Gastrocnemius medialis (tissue), 4 donors: Measurements from ENCODE around the gene UROC1. TPM values are rescaled to one million over a fixed set of nuclear protein-coding genes. Genes with fewer than 3 reads are reported as not detected.
A peak's percentile ranks its signal among the peaks of the same experiment; 100 is the strongest.

Experiments used
- ATAC-seq, 2 donors: fragments of 150-250 bp; one replicate each; pipeline ENCODE4 v1.9.1; 2016
- DNase-seq, 2 donors: peaks; one replicate each; pipeline ENCODE4 v3.0.0-alpha.2; 2019
- H3K27ac ChIP-seq, 4 donors: fragments of 200-600 bp; sonication (generic); 1 replicate in 1 of 4; 2 replicates in 3 of 4; pipeline ENCODE4 v1.5.1; 2016 to 2018; ENCODE audit warnings: mild to moderate bottlenecking in 2 of 4, moderate library complexity in 1 of 4
- H3K27me3 ChIP-seq, 3 donors: fragments of 200-600 bp; sonication (generic) in 2 of 3; 1 replicate in 1 of 3; 2 replicates in 2 of 3; pipeline versions ENCODE4 v1.5.1 to v1.6.0; 2016 to 2019; ENCODE audit warnings: mild to moderate bottlenecking in 1 of 3, moderate library complexity in 1 of 3
- H3K36me3 ChIP-seq, 2 donors: fragments of 200-600 bp; sonication (generic) in 1 of 2; one replicate each; pipeline ENCODE4 v1.5.1; 2017 to 2018
- H3K4me1 ChIP-seq, 2 donors: fragments of 200-600 bp; sonication (generic) in 1 of 2; one replicate each; pipeline ENCODE4 v1.5.1; 2016 to 2017; ENCODE audit warnings: mild to moderate bottlenecking in 2 of 2
- H3K4me3 ChIP-seq, 4 donors: fragments of 200-600 bp; sonication (generic) in 3 of 4; 1 replicate in 1 of 4; 2 replicates in 3 of 4; pipeline ENCODE4 v1.5.1; 2016 to 2019; ENCODE audit warnings: mild to moderate bottlenecking in 2 of 4
- H3K9me3 ChIP-seq, 3 donors: fragments of 200-600 bp; sonication (generic) in 2 of 3; 1 replicate in 1 of 3; 2 replicates in 2 of 3; pipeline ENCODE4 v1.5.1; 2016 to 2019
- CTCF ChIP-seq, 5 experiments: fragments of 450-650 bp in 3 of 5; fragments of 200-600 bp in 2 of 5; sonication (generic) in 2 of 5; IDR thresholded peaks in 4 of 5; conservative IDR thresholded peaks in 1 of 5; 1 replicate in 4 of 5; 2 replicates in 1 of 5; pipeline ENCODE4 v1.5.1; 2016 to 2019; ENCODE audit warnings: antibody characterized with exemption in 5 of 5, mild to moderate bottlenecking in 3 of 5, moderate library complexity in 3 of 5
- POLR2A ChIP-seq, 2 donors: fragments of 450-650 bp; IDR thresholded peaks; one replicate each; pipeline ENCODE4 v1.6.1; 2017; ENCODE audit warnings: antibody characterized with exemption in 2 of 2, mild to moderate bottlenecking in 2 of 2, moderate library complexity in 2 of 2
- in situ Hi-C, 4 donors: fragments of 200-750 bp; cut with MboI; loops; one replicate each; pipeline versions ENCODE4 v1.15.0 to v1.8.0; 2017; ENCODE audit warnings: low sequenced_read_pairs in 4 of 4
- intact Hi-C: fragments of 100-400 bp; cut with DNase I; formaldehyde crosslinking; loops from one replicate; pipeline ENCODE4 v1.15.1; 2023; ENCODE audit warnings: low total_unique reads
- total RNA-seq, 4 donors: library from RNA; depleted of rRNA; stranded (reverse); fragments of >200 nt; gene quantifications; one replicate each; pipeline versions ENCODE4 v1.1.0 to v1.2.3, GENCODE V29; 2016

UROC1 gene
- total RNA-seq, 4 donors from 2014 or later: 0.07 to 0.36 TPM; not detected in 2

- ATAC-seq: no peak
- TF ChIP-seq CTCF (IDR thresholded peaks at IDR 0.05 in 4 of 5, conservative IDR thresholded peaks at IDR 0.05 in 1 of 5): no peak
- TF ChIP-seq POLR2A (IDR thresholded peaks at IDR 0.05): no peak
- intact Hi-C loops (no loop called here), in situ Hi-C loops (no loop called here)
- Histone ChIP-seq H3K27ac (no peak overlapping the region), H3K27me3 (no peaks in the 10 kb centered on the region), H3K4me1 (no peaks in the 10 kb centered on the region), H3K4me3 (no peak overlapping the region), H3K9me3 (no peaks in the 10 kb centered on the region), H3K36me3 (no peaks in the 10 kb centered on the region)
- peak in 1 of 2 donors; percentile 9 for DNase-seq
Measured at GRCh38 chr3:126550488-126551051, 33.0 kb upstream of the UROC1 start.

- in situ Hi-C loops (no loop called here), intact Hi-C loops (no loop called here)
- no peaks in the 10 kb centered on the region for H3K27me3 ChIP-seq
- no peak overlapping the region for H3K27ac ChIP-seq
- ATAC-seq (no peak), DNase-seq (peak in 1 of 2 donors; percentile 6)
- no peaks in the 10 kb centered on the region for H3K36me3 ChIP-seq
- no peak overlapping the region for H3K4me3 ChIP-seq
- no peaks in the 10 kb centered on the region for H3K4me1 ChIP-seq
- no peaks in the 10 kb centered on the region for H3K9me3 ChIP-seq
- no peak for TF ChIP-seq POLR2A (IDR thresholded peaks at IDR 0.05)
Measured at GRCh38 chr3:126549861-126550487, 32.4 kb upstream of the UROC1 start.

- Histone ChIP-seq H3K27ac (no peak overlapping the region), H3K9me3 (no peaks in the 10 kb centered on the region), H3K4me3 (no peak overlapping the region), H3K27me3 (peaks cover 0 to 3% (median 0%) of the 10 kb centered on the region in 3 donors), H3K4me1 (no peaks in the 10 kb centered on the region), H3K36me3 (no peaks in the 10 kb centered on the region)
- in situ Hi-C loops: no loop called here
- TF ChIP-seq CTCF (IDR thresholded peaks at IDR 0.05 in 4 of 5, conservative IDR thresholded peaks at IDR 0.05 in 1 of 5) (no peak), POLR2A (IDR thresholded peaks at IDR 0.05) (no peak)
- no peak for ATAC-seq
- intact Hi-C loops: no loop called here
- DNase-seq: peak in 1 of 2 donors; percentile 7
Measured at GRCh38 chr3:126548556-126549466, 31.2 kb upstream of the UROC1 start.

- in situ Hi-C loops (no loop called here), intact Hi-C loops (no loop called here)
- TF ChIP-seq POLR2A (IDR thresholded peaks at IDR 0.05) (no peak), CTCF (IDR thresholded peaks at IDR 0.05 in 4 of 5, conservative IDR thresholded peaks at IDR 0.05 in 1 of 5) (no peak)
- Histone ChIP-seq H3K36me3 (no peaks in the 10 kb centered on the region), H3K27me3 (peaks cover under 1 to 14% (median 9%) of the 10 kb centered on the region in 3 donors), H3K27ac (no peak overlapping the region), H3K4me3 (no peak overlapping the region), H3K9me3 (no peaks in the 10 kb centered on the region), H3K4me1 (no peaks in the 10 kb centered on the region)
- DNase-seq (no peak), ATAC-seq (no peak)
Measured at GRCh38 chr3:126547721-126548120, 30.1 kb upstream of the UROC1 start.
